ENCODE measurements around the gene RAPGEF6.

Gene RAPGEF6

DNA sequence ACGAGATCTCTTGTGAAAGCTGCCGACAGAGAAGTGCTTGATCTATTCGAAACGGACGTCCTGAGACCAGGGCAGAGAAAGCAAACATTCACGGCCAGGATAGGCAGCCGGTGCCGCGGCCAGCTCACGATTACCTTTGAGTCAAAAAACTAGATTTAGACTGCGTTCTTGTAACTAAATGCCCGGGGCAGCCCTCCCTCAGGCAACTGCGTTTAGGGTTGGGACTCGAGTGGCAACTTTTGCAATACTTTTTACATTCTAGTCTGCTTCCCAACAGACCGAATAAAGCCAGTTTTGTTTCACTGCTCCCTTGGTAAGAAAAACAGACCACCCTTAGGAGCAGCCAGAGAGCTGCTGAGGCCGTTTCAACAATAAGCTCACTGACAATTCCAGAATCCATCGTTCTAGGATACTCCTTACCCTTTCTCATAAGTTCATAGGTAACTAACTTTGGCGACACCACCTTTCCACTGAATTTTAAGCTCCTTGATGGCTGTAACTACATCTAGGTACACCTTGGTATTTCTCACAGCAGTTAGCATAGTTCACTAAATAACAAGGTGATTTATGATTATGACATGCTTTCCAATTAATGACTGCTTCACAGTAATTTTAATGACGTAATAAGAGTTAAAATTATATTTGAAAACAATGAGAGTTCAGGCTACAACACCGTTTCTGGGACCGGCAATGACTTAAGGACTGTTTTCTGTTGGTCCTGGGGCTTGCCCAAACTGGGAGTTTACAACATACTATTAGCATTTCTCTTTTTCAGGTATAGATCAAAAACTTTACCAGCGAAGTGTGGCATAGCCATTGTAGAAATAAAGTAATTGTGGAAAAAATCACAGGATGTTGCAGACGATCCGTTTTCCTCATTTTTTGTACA lies 899 bp upstream of the RAPGEF6 start:
- TF ChIP-seq, protein P1, sequence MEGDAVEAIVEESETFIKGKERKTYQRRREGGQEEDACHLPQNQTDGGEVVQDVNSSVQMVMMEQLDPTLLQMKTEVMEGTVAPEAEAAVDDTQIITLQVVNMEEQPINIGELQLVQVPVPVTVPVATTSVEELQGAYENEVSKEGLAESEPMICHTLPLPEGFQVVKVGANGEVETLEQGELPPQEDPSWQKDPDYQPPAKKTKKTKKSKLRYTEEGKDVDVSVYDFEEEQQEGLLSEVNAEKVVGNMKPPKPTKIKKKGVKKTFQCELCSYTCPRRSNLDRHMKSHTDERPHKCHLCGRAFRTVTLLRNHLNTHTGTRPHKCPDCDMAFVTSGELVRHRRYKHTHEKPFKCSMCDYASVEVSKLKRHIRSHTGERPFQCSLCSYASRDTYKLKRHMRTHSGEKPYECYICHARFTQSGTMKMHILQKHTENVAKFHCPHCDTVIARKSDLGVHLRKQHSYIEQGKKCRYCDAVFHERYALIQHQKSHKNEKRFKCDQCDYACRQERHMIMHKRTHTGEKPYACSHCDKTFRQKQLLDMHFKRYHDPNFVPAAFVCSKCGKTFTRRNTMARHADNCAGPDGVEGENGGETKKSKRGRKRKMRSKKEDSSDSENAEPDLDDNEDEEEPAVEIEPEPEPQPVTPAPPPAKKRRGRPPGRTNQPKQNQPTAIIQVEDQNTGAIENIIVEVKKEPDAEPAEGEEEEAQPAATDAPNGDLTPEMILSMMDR (IDR thresholded peaks at IDR 0.05; ENCODE audit: control insufficient read depth, extremely low read depth, insufficient read depth), result no peak
- peak overlapping the region; percentile 74 for H3K4me3 ChIP-seq (ENCODE audit: low read depth, low read length)
- DNase-seq (ENCODE audit: low read depth), result no peak

DNA sequence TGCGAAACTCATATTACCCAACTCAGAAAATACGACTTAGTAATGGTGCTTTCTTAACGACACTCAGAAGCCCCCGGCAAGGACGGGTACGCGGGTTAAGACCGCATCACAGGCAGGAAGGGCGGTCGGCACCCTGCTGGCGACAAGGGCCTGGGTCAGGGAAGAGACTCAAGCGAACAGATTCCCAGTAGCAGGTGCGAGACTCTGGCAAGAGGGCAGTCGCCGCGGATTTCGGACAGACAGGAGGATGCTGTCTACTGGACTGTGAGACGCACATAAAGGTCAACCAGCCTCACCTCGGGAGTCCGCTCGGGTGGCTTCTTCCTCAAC lies 398 bp downstream of the RAPGEF6 start:
- H3K4me3 ChIP-seq (ENCODE audit: low read depth, low read length), result peak overlapping the region; percentile 74
- TF ChIP-seq, protein P1 (IDR thresholded peaks at IDR 0.05; ENCODE audit: control insufficient read depth, extremely low read depth, insufficient read depth), result no peak

DNA sequence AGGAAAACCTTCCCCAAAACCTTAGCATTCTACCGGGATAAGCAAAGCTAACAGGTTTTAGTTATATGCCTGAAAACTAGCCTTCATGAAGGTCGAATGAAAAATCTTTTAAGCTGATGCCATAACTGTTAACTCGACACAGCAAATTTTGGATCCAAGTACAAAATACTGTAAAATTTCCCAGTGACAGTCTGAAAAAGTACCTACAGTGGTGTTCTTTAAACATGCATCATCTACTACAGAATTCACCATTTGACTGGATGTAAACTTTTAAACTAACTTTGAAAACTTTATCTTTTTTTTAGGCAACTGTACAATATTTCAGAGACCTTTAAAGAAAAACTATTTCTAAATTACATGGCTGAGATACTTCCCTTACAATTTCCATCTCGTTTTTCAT lies 791 bp downstream of the RAPGEF6 start:
- DNase-seq (ENCODE audit: low read depth), result no peak
- TF ChIP-seq, protein P1 (IDR thresholded peaks at IDR 0.05; ENCODE audit: control insufficient read depth, extremely low read depth, insufficient read depth), result no peak
- H3K4me3 ChIP-seq (ENCODE audit: low read depth, low read length), result peak overlapping the region; percentile 74

More for the DNA sequence above, 398 bp downstream of the RAPGEF6 start:
- no peak for DNase-seq (ENCODE audit: low read depth)

DNA sequence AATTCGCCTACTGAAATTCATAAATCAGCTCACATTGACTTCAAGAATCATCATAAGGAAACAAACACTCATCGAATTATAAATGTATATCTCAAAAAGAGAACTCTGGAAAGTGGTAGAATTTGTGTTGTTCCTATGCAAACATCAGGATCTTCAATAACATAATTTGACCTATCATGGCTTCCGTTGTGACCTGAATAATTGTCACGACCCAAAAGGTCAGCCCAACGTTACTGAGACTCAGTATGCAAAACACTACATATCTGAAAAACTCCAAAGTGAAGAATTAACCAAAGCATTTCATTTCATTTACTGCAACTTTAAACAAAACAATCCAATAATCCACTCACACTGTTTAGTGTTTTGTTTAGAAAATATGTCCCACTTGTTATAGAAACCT lies 1.2 kb downstream of the RAPGEF6 start:
- peak overlapping the region; percentile 74 for H3K4me3 ChIP-seq (ENCODE audit: low read depth, low read length)
- TF ChIP-seq, protein P1 (IDR thresholded peaks at IDR 0.05; ENCODE audit: control insufficient read depth, extremely low read depth, insufficient read depth), result no peak

DNA sequence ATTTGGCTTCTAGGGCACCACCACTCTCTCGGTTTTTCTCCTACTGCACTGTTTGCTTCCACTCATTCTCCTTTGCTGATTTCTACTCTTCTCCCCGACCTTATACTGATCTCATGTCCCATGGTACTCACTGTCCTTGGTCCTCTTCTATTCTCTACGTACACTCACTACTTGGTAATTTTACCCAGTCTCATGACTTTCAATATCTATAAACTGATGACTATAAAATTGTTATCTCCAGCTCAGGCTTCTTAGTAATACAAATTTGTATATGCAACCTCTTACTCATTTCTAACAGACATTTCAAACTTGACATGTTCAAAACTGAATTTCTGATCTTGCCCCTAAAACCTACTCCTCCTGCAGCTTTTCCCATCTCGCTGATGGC lies 4.1 kb downstream of the RAPGEF6 start:
- peak overlapping the region; percentile 11 for H3K4me3 ChIP-seq (ENCODE audit: low read depth, low read length)
- TF ChIP-seq, protein P1 (IDR thresholded peaks at IDR 0.05; ENCODE audit: control insufficient read depth, extremely low read depth, insufficient read depth), result no peak
- DNase-seq (ENCODE audit: low read depth), result no peak

More for the DNA sequence above, 1.2 kb downstream of the RAPGEF6 start:
- DNase-seq (ENCODE audit: low read depth), result no peak

DNA sequence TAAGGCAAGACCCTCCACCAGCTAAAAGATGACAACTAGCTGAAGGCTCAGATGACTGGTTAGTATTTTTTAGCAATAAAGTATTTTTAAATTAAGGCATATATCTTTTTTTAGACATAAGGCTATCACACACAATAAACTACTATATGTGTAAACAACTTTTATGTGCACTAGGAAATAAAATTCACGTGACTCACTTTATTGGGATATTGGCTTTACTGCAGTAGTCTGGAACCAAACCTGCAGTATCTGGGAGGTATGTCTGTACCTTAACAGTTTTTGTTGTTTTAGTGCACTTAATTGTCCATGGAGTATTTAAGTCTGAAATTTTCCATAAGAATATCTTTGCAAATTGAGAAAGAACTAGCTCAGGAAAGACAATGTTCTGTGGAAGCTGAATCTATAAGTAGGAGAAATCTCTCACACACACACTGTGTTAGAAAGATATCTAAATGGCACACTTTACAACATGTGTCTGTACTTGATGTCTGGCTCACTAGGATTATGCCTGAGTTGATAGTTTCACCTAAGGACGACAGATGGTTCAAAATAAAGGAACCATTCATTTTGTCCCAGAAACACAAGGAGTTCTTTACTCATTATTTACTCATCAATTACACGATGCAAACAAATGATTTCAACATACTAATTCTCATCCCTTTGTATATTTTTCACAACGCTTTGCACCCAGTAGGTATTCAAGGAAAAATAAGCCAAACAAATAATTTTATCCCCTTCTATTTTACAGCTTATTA lies 4.6 kb downstream of the RAPGEF6 start:
- TF ChIP-seq, protein P1 (IDR thresholded peaks at IDR 0.05; ENCODE audit: control insufficient read depth, extremely low read depth, insufficient read depth), result no peak
- peak overlapping the region; percentile 11 for H3K4me3 ChIP-seq (ENCODE audit: low read depth, low read length)
- peak; percentile 69 for DNase-seq (ENCODE audit: low read depth)

All from LNCaP clone FGC (cell line).